Measurements from ENCODE around the gene ZNF775. TPM values are rescaled to one million over a fixed set of nuclear protein-coding genes. Genes with fewer than 3 reads are reported as not detected.

Gene ZNF775
- total RNA-seq, 2 donors from 2014 or later: 4.2 to 11.5 TPM

GRCh38 chr7:150412016-150412415, 32.9 kb downstream of the ZNF775 start:
- TF ChIP-seq CTCF (IDR thresholded peaks at IDR 0.05): no peak
- H3K4me1 ChIP-seq (ENCODE audit: control insufficient read depth in 1 of 2, low read depth in 2 of 2): peaks cover 0 to under 1% of the 10 kb centered on the region in 2 donors
- no peaks in the 10 kb centered on the region for H3K36me3 ChIP-seq
- ATAC-seq (ENCODE audit: insufficient number of reproducible peaks, low FRiP score, low read depth) (no peak), DNase-seq (ENCODE audit: low spot score) (no peak)
- H3K4me3 ChIP-seq: no peak overlapping the region
- H3K9me3 ChIP-seq: no peaks in the 10 kb centered on the region
- no peak overlapping the region for H3K27ac ChIP-seq
- no peaks in the 10 kb centered on the region for H3K27me3 ChIP-seq (replicated peaks; ENCODE audit: insufficient read depth)

- H3K36me3 ChIP-seq: no peaks in the 10 kb centered on the region
- no peak overlapping the region for H3K4me3 ChIP-seq
- DNase-seq (ENCODE audit: low spot score) (no peak), ATAC-seq (ENCODE audit: insufficient number of reproducible peaks, low FRiP score, low read depth) (no peak)
- H3K4me1 ChIP-seq (ENCODE audit: control insufficient read depth in 1 of 2, low read depth in 2 of 2): no peaks in the 10 kb centered on the region
- no peak overlapping the region for H3K27ac ChIP-seq
- no peaks in the 10 kb centered on the region for H3K27me3 ChIP-seq (replicated peaks; ENCODE audit: insufficient read depth)
- TF ChIP-seq CTCF (IDR thresholded peaks at IDR 0.05): no peak
- no peaks in the 10 kb centered on the region for H3K9me3 ChIP-seq
Measured at GRCh38 chr7:150412518-150413488, 33.7 kb downstream of the ZNF775 start.

- DNase-seq (ENCODE audit: low spot score) (no peak), ATAC-seq (ENCODE audit: insufficient number of reproducible peaks, low FRiP score, low read depth) (no peak)
- Histone ChIP-seq H3K4me3 (no peak overlapping the region), H3K27ac (no peak overlapping the region), H3K27me3 (replicated peaks; ENCODE audit: insufficient read depth) (no peaks in the 10 kb centered on the region), H3K9me3 (no peaks in the 10 kb centered on the region), H3K36me3 (no peaks in the 10 kb centered on the region), H3K4me1 (ENCODE audit: control insufficient read depth in 1 of 2, low read depth in 2 of 2) (no peaks in the 10 kb centered on the region)
- TF ChIP-seq CTCF (IDR thresholded peaks at IDR 0.05): no peak
Measured at GRCh38 chr7:150413640-150414081, 34.5 kb downstream of the ZNF775 start.

- H3K4me3 ChIP-seq: no peak overlapping the region
- no peak for DNase-seq (ENCODE audit: low spot score)
- H3K27ac ChIP-seq: no peak overlapping the region
- no peaks in the 10 kb centered on the region for H3K9me3 ChIP-seq
- no peak for TF ChIP-seq CTCF (IDR thresholded peaks at IDR 0.05)
- H3K36me3 ChIP-seq: no peaks in the 10 kb centered on the region
- H3K4me1 ChIP-seq (ENCODE audit: control insufficient read depth in 1 of 2, low read depth in 2 of 2): no peaks in the 10 kb centered on the region
- H3K27me3 ChIP-seq (replicated peaks; ENCODE audit: insufficient read depth): no peaks in the 10 kb centered on the region
- ATAC-seq (ENCODE audit: insufficient number of reproducible peaks, low FRiP score, low read depth): no peak
Measured at GRCh38 chr7:150415161-150416153, 36.3 kb downstream of the ZNF775 start.

GRCh38 chr7:150417239-150417638, 38.1 kb downstream of the ZNF775 start:
- Histone ChIP-seq H3K36me3 (no peaks in the 10 kb centered on the region), H3K4me1 (ENCODE audit: control insufficient read depth in 1 of 2, low read depth in 2 of 2) (no peaks in the 10 kb centered on the region), H3K27me3 (replicated peaks; ENCODE audit: insufficient read depth) (no peaks in the 10 kb centered on the region), H3K4me3 (no peak overlapping the region), H3K9me3 (no peaks in the 10 kb centered on the region), H3K27ac (no peak overlapping the region)
- DNase-seq (ENCODE audit: low spot score): no peak
- no peak for TF ChIP-seq CTCF (IDR thresholded peaks at IDR 0.05)
- ATAC-seq (ENCODE audit: insufficient number of reproducible peaks, low FRiP score, low read depth): no peak
